T1000 (cell line): ENCODE measurements around the gene BCOR.

Source experiments
- DNase-seq: peaks from one replicate; lab custom pipeline; 2025; ENCODE audit warnings: mixed read lengths; lab: John Stamatoyannopoulos, UW

The BCOR gene

GRCh38 chrX:40003428-40004245 lies 94.1 kb downstream of the BCOR start:
- no peak for DNase-seq

- DNase-seq, result no peak
These were observed 94.7 kb downstream of the BCOR start for GRCh38 chrX:40003071-40003427.
